NCI-H2171 treated with DMSO at 0.1 percent for 48 hours (cell line): ENCODE results near the gene FAM9C.

Experiments used
- DNase-seq: peaks from one replicate; lab custom pipeline; 2025; lab: John Stamatoyannopoulos, UW

Gene FAM9C

GRCh38 chrX:13007519-13008188 lies 36.8 kb downstream of the FAM9C start:
- DNase-seq = no peak

GRCh38 chrX:13005661-13006473 lies 38.6 kb downstream of the FAM9C start:
- no peak for DNase-seq

GRCh38 chrX:13001961-13002671 lies 42.3 kb downstream of the FAM9C start:
- DNase-seq = no peak

GRCh38 chrX:13001097-13001496 lies 43.3 kb downstream of the FAM9C start:
- DNase-seq = no peak

GRCh38 chrX:13000301-13000811 lies 44.1 kb downstream of the FAM9C start:
- DNase-seq = no peak

GRCh38 chrX:12999422-12999821 lies 45.0 kb downstream of the FAM9C start:
- DNase-seq = no peak

GRCh38 chrX:12997906-12998687 lies 46.3 kb downstream of the FAM9C start:
- no peak for DNase-seq

- DNase-seq = no peak
Measured at GRCh38 chrX:12996934-12997435, 47.4 kb downstream of the FAM9C start.

- DNase-seq = no peak
Measured at GRCh38 chrX:12994321-12994720, 50.1 kb downstream of the FAM9C start.

- DNase-seq = no peak
Measured at GRCh38 chrX:12993826-12994225, 50.6 kb downstream of the FAM9C start.

GRCh38 chrX:12992544-12993118 lies 51.8 kb downstream of the FAM9C start:
- DNase-seq = no peak

- DNase-seq = no peak
Measured at GRCh38 chrX:12991575-12991974, 52.8 kb downstream of the FAM9C start.

- DNase-seq = no peak
Measured at GRCh38 chrX:12989461-12989860, 55.0 kb downstream of the FAM9C start.

GRCh38 chrX:12988797-12989196 lies 55.6 kb downstream of the FAM9C start:
- DNase-seq = no peak

- no peak for DNase-seq
Measured at GRCh38 chrX:12987900-12988594, 56.4 kb downstream of the FAM9C start.

- DNase-seq = no peak
Measured at GRCh38 chrX:12987340-12987739, 57.1 kb downstream of the FAM9C start.

GRCh38 chrX:12986886-12987285 lies 57.5 kb downstream of the FAM9C start:
- no peak for DNase-seq

GRCh38 chrX:12986164-12986779 lies 58.1 kb downstream of the FAM9C start:
- no peak for DNase-seq
